ENCODE data around the gene SNX13.

The SNX13 gene

GRCh38 chr7:17939606-17940301 is 540 bp downstream of the SNX13 start:
- Histone ChIP-seq H3K27me3 (no peaks in the 10 kb centered on the region), H3K36me3 (no peaks in the 10 kb centered on the region), H3K27ac (peak overlapping the region; percentile 94 to 95), H3K4me1 (peaks cover 0 to 42% (median 11%) of the 10 kb centered on the region in 4 donors), H3K9me3 (no peaks in the 10 kb centered on the region), H3K4me3 (peak overlapping the region; percentile 67 to 74)
- intact Hi-C loops (cut with DNase I; ENCODE audit: low total_unique reads): no loop called here
- DNase-seq: peak; percentile 39 to 75
- TF ChIP-seq, protein P1, sequence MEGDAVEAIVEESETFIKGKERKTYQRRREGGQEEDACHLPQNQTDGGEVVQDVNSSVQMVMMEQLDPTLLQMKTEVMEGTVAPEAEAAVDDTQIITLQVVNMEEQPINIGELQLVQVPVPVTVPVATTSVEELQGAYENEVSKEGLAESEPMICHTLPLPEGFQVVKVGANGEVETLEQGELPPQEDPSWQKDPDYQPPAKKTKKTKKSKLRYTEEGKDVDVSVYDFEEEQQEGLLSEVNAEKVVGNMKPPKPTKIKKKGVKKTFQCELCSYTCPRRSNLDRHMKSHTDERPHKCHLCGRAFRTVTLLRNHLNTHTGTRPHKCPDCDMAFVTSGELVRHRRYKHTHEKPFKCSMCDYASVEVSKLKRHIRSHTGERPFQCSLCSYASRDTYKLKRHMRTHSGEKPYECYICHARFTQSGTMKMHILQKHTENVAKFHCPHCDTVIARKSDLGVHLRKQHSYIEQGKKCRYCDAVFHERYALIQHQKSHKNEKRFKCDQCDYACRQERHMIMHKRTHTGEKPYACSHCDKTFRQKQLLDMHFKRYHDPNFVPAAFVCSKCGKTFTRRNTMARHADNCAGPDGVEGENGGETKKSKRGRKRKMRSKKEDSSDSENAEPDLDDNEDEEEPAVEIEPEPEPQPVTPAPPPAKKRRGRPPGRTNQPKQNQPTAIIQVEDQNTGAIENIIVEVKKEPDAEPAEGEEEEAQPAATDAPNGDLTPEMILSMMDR (IDR thresholded peaks at IDR 0.05): no peak

DNA sequence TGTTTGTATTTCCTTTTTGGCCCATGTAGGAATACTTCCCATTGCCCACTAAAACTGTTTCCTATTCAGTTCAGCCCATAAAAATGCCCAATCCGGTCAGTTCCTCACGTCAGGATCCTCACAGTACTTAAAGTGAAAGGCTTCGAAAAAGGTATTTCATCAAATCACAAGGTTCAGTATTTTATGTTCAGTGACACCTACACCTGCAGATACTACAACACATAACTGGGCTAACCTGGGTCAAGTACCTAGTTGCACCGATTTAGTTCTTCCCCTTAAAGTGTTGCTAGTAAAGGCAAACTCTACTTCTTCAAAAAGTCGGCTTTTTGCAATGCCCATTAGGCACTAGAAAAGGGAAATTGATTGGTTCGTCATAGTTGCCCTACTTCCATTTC is 1.1 kb downstream of the SNX13 start:
- H3K4me3 ChIP-seq: peak overlapping the region; percentile 67 to 74
- peaks cover 0 to 47% (median 11%) of the 10 kb centered on the region in 4 donors for H3K4me1 ChIP-seq
- H3K27me3 ChIP-seq: no peaks in the 10 kb centered on the region
- peak overlapping the region; percentile 94 to 95 for H3K27ac ChIP-seq
- H3K36me3 ChIP-seq: no peaks in the 10 kb centered on the region
- no peaks in the 10 kb centered on the region for H3K9me3 ChIP-seq
- intact Hi-C loops (cut with DNase I; ENCODE audit: low total_unique reads): no loop called here
- TF ChIP-seq, protein P1 (IDR thresholded peaks at IDR 0.05): no peak
- no peak for DNase-seq

DNA sequence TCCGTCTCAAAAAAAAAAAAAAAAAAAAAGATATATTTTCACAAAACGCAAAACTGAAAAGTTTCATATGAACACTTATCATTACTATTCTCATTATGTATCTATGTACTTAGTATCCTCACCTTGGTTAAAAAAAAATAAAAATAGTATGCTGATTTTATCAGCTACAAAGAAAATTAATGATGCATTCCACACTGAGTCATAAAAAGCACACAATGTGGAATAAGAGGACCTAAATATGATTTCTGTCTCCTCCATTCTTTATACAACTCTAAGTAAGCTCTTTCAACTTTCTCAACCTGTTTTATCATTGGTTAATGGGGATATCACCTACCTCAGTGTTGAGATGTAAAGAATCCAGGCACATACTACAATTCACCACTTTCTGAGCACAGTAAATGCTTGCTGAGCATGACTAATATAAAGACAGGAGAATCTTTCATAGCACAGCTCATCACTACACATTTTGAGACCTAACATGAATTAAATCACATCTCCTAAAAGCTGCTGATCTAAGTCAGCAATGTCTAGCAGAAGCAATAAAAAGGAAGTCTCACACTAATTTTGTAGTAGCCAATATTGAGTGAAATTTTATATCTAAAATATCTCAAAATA is 2.7 kb downstream of the SNX13 start:
- peak overlapping the region in 1 of 2 donors; percentile 74 for H3K4me3 ChIP-seq

DNA sequence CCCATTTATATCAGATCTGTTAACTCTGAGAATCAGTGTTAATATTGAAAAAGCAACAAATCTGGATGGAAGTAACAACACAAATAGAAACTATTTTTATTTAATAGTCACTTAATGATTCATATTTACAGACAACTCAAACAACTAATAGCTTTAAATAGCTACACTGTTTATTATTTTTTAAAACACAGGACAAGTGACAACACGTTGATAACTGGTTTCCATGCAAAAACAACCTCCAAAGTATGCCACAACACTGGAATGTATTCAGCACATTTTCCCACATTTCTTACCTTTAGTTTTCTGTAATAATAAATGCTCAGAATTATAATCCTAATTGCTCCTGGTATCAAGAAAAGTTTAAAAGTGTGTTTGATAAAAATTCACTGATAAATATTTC is 4.0 kb downstream of the SNX13 start:
- DNase-seq: no peak
- intact Hi-C loops (cut with DNase I; ENCODE audit: low total_unique reads): no loop called here

More for the DNA sequence above, 2.7 kb downstream of the SNX13 start:
- H3K27me3 ChIP-seq: no peaks in the 10 kb centered on the region
- no peak overlapping the region for H3K27ac ChIP-seq
- no peaks in the 10 kb centered on the region for H3K9me3 ChIP-seq
- intact Hi-C loops (cut with DNase I; ENCODE audit: low total_unique reads): no loop called here
- TF ChIP-seq, protein P1 (IDR thresholded peaks at IDR 0.05): no peak
- no peaks in the 10 kb centered on the region for H3K36me3 ChIP-seq
- no peak for DNase-seq
- peaks cover 0 to 47% (median 11%) of the 10 kb centered on the region in 4 donors for H3K4me1 ChIP-seq

GRCh38 chr7:17934612-17935240 is 5.6 kb downstream of the SNX13 start:
- Histone ChIP-seq H3K36me3 (no peaks in the 10 kb centered on the region), H3K4me1 (peaks cover 0 to 52% (median 11%) of the 10 kb centered on the region in 4 donors), H3K4me3 (no peak overlapping the region), H3K27me3 (no peaks in the 10 kb centered on the region), H3K9me3 (no peaks in the 10 kb centered on the region), H3K27ac (no peak overlapping the region)
- TF ChIP-seq, protein P1 (IDR thresholded peaks at IDR 0.05): no peak
- intact Hi-C loops (cut with DNase I; ENCODE audit: low total_unique reads): no loop called here
- DNase-seq: no peak

More for the DNA sequence above, 4.0 kb downstream of the SNX13 start:
- H3K27me3 ChIP-seq: no peaks in the 10 kb centered on the region
- TF ChIP-seq, protein P1 (IDR thresholded peaks at IDR 0.05): no peak
- H3K9me3 ChIP-seq: no peaks in the 10 kb centered on the region
- H3K4me1 ChIP-seq: peaks cover 0 to 44% (median 11%) of the 10 kb centered on the region in 4 donors
- no peak overlapping the region for H3K4me3 ChIP-seq
- H3K36me3 ChIP-seq: no peaks in the 10 kb centered on the region
- no peak overlapping the region for H3K27ac ChIP-seq
